GM18909 (cell line): ENCODE measurements around the gene RNF152.

ENCODE experiments used
- ATAC-seq: cut with Tn5 transposase; IDR thresholded peaks from one replicate; pipeline ENCODE4 v1.9.1; 2021; ENCODE audit warnings: mild to moderate bottlenecking; ENCODE audit not compliant: unreplicated experiment, poor library complexity

The RNF152 gene

DNA sequence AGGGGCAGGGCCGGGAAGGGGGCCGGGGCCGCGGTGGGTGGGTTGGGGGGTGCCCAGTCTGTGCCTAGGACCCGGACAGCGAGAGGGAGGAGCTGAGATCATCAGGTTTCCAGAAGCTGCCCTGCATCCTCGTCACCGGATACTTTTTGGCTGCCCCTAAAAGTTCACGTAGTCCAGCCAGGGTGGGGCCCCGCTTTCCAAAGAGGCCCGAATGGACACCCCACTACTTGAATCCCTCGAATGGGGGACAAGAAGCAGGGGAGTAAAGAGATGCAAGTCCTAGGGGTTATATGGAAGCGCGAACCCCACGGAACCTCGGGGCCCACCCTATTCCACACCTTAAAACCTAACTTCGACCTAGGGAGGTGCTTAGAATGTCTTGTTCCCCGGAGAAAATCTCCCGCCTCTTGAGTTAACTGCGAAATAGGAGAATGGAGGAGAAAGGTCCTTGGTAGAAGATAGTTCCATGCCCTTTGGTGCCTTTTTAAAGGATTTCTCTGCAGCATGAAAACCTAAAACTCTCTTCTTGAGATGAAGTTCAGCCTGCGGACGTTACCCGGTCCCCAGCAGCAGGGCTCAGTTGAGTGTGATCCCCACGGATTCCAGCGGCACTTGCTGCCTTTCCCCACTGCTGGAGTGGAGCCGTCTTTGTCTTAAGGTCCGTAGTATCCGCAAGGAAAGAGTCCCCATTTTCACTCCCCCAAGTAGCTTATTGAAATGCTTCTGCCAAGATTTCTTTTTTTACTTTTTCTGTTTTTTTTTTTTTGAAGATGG lies 2.1 kb upstream of the RNF152 start:
- ATAC-seq, result no peak

DNA sequence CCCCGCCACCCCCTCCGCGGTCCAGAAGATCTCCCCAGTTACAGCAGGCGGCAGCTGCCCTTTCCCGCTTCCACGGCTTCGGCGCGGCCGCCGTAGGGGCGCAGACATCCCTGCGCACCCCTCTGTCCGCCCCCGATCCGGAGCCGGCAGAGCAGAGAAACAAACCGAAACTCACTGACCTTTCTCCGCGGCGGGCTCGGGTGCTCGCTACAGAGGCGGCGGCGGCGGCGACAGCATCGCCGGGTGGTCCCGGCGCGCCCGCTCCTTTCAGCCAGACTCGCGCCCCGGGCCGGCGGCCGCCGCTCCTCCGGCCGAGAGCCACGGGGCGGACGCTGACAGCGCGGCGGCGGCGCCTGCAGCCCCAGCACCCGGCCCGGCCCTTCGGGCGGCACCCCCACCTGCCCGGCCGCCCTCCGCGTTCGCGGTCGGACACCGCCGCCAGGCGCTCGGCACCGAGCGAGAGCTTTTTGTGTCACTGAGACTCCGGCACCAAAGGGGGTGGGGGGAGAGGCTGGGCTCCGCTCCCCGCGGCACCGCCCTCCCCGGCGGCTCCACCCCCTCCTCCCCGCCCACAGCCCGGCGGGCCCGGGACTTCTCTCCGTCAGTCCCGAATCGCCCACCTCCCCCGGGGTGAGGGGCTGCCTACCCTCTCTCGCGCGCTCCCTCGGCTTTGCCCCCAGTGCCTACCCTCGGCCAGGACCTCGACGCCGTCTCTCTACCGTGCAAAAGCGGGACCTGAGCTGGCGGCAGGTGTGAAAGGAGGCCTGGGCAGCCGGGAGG lies 1.4 kb upstream of the RNF152 start:
- peak; percentile 84 for ATAC-seq

- ATAC-seq, result peak; percentile 36
These were observed 633 bp upstream of the RNF152 start for GRCh38 chr18:61893309-61893970.

DNA sequence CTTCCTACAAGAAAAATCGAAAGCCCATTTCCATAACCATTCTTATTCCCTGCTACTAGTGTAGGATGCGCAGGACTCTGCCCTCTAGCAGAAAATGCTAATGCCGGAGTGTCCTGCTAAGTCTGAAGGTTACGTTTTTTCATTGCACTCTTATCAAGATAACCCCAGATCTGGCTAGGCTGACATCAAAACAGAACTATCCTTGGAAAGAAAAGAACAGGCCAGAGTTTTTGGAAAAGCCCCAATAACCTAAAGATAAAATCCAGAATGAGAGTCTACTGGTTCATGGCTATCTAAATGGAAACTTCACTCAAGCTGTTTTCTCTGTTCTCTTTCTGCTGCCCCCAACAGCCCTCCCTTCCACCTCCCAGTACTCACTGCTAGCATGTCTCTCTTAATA lies 913 bp downstream of the RNF152 start:
- no peak for ATAC-seq

GRCh38 chr18:61891271-61891670 lies 1.5 kb downstream of the RNF152 start:
- no peak for ATAC-seq

- ATAC-seq, result no peak
These were observed 2.5 kb downstream of the RNF152 start for GRCh38 chr18:61890344-61890743.

GRCh38 chr18:61889541-61889940 lies 3.3 kb downstream of the RNF152 start:
- no peak for ATAC-seq

DNA sequence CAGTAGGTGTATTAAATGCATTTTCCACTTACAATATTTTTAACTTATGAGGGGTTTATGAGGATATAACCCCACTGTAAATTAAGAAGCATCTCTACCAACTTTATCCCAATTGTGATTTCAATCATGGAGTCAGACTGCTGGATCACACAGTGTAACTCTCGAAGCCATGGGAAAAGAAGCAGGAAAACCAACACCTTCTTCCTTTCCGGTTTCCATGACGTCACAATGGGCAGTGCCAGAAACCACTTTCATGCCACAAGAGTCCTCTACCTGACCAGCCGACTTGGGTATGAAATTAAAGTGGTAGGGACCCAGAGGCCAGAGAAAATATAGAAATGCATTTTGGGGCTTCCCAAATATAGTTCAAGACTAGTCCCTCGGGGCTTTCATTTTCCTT lies 4.2 kb downstream of the RNF152 start:
- ATAC-seq, result no peak

- no peak for ATAC-seq
These were observed 5.0 kb downstream of the RNF152 start for GRCh38 chr18:61887838-61888237.

GRCh38 chr18:61883547-61883946 lies 9.3 kb downstream of the RNF152 start:
- ATAC-seq, result no peak

- ATAC-seq, result no peak
These were observed 10.4 kb downstream of the RNF152 start for GRCh38 chr18:61882296-61883004.

GRCh38 chr18:61876899-61877298 lies 15.9 kb downstream of the RNF152 start:
- ATAC-seq, result no peak

DNA sequence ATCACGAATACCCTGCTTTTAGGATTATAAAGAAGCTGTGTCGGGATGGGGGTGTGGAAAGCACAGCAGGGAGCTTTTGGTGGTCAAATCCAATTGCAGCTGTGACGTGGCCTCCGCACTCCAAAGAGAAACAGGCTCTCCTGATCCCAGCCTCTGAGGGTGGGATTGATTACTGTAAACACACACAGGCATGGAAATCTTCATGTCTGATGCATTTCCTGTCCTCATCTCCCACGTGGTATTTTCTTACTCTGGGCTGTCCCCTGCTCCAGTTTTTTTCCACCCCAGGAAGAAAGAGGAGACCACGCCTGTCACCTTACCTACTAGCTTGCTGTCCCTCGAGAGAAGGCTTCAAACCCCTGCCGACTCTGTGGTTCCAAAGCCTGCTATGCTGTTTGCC lies 22.7 kb downstream of the RNF152 start:
- no peak for ATAC-seq

DNA sequence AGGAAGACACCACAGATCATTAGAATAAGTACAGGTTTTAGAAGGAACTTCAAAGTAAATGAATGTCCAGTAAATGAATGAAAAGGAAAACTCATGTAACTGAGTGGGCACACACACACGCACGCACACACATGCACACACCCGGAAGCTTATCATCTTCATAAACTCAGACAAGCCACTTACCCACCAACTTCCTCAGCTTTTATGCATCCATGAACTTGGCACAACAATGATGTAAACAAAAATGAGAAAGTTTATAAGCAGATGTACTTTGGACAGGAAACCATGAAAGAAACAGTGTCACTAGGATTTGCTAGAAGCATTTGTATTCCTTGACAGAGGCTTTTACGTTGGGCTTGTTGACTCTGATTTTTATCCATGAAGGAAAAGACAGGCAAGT lies 23.2 kb downstream of the RNF152 start:
- ATAC-seq, result no peak

DNA sequence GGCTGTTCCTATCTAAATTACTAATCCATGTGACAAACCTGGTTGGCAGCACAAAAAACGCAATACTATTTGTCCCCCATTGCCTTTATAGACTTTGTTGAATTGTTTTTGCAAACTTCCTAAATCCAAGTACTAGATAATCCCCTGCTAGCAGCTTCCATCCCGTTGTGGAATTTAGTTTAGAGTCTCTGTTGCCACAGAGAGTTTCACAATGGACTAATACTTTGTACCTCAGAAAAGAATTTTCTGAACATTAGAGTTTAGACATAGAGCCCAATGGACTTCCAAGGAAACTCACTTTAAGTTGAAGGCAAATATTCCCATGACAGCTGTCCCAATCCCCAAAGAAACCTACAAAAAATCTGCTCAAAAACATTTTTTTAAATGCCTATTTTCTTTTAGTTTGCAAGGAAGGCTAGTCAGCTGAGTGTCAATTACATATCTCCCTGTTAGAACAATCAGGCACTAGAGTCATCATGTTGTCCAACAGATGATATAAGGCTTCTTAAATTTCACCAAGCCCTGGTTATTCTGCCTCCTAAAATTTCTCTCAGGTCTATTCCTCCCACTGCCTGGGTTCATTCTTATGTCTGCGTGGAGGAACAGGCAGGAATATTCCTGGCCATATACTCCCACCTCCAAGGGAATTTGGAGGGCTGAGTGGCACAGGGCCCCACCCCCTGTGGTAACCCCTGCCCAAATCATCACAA lies 27.2 kb downstream of the RNF152 start:
- ATAC-seq, result no peak

DNA sequence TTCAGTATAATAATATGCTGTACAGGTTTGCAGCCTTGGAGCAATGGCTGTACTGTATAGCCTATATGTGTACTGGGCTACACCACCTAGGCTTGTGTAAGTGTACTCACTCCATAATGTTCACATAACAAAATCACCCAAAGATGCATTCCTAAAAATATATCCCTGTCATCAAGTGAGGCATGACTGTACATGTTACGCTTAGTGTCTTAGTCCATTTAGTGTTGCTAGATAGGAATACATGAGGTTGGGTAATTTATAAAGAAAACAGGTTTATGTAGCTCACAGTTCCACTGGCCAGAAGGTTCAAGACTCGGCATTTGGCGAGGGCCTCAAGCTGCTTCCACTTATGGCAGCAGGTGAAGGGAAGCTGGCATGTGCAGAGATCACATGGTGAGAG lies 31.4 kb downstream of the RNF152 start:
- no peak for ATAC-seq

- ATAC-seq, result no peak
These were observed 32.5 kb downstream of the RNF152 start for GRCh38 chr18:61860302-61860701.

DNA sequence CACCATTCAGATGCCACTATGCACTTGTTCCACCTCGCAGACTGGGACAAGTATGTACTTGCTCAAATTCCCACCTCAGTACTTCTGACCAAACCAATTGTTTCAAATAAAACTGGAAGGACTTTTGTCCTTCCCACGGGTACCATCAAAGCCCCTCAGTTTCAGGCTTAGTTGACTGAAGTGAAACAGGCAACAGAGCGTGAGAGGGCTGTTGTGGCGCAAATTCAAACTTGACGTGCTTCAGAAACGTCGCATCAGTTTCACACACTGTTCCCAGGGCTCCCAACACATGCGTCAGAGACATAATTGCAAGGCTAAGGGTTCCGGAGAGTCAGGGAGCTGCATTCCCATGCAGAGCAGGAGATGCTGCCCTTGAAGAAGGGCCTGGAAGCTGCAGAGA lies 33.7 kb downstream of the RNF152 start:
- no peak for ATAC-seq

DNA sequence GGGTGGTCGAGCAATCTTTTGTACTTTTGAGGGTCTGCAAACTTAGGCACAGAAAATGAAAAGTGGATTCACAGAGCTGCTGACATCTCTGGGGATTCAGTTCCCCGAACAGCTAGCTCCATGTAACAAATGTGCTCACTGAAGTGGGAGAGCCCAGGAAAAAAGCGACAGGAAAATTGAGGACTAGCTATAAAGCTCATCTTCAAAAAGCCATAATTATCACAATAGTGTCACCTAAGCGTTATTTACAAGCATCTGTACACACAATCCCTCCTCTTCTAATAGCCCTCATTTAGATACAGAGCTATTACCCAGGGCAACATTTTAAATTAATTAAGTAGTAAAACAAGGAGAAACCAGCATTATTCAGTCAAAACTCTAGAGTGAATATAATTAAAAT lies 36.1 kb downstream of the RNF152 start:
- no peak for ATAC-seq
